SK-N-SH treated with all-trans-retinoic acid at 6 μM for 48 hours (cell line): Measurements from ENCODE around the gene EVI5.

Source experiments
- ATAC-seq: fragments of 200-7000 bp; cut with Tn5 transposase; 3 replicates; pipeline ENCODE4 v1.9.1; 2020; ENCODE audit warnings: mild to moderate bottlenecking, moderate library complexity
- ARNTL ChIP-seq: fragments of 450-650 bp; formaldehyde crosslinking; IDR thresholded peaks from 2 replicates; pipeline ENCODE4 v1.5.0; 2020; ENCODE audit warnings: low read depth, mild to moderate bottlenecking, moderate library complexity, borderline replicate concordance
- BACH2 ChIP-seq: fragments of 250-450 bp; sonication (Bioruptor Pico); IDR thresholded peaks from 2 replicates; pipeline ENCODE4 v1.9.0; 2021; ENCODE audit warnings: mild to moderate bottlenecking, borderline replicate concordance
- CREB5 ChIP-seq: fragments of 250-450 bp; sonication (Bioruptor Pico); IDR thresholded peaks from 2 replicates; pipeline ENCODE4 v1.5.1; 2020; ENCODE audit warnings: low read depth, mild to moderate bottlenecking, moderate library complexity
- CSDC2 ChIP-seq: fragments of 250-450 bp; sonication (Bioruptor Pico); IDR thresholded peaks from 2 replicates; pipeline ENCODE4 v1.5.0; 2020; ENCODE audit warnings: mild to moderate bottlenecking, moderate library complexity
- CSRNP3 ChIP-seq: fragments of 250-450 bp; sonication (Bioruptor Pico); IDR thresholded peaks from 2 replicates; pipeline ENCODE4 v1.5.1; 2021; ENCODE audit warnings: mild to moderate bottlenecking, moderate library complexity
- ESRRG ChIP-seq: fragments of 250-450 bp; sonication (Bioruptor Pico); IDR thresholded peaks from 2 replicates; pipeline ENCODE4 v1.6.1; 2021; ENCODE audit warnings: mild to moderate bottlenecking
- GLIS3 ChIP-seq: fragments of 250-450 bp; sonication (Bioruptor Pico); IDR thresholded peaks from 2 replicates; pipeline ENCODE4 v1.5.0; 2020; ENCODE audit warnings: mild to moderate bottlenecking, moderate library complexity
- ISL1 ChIP-seq: fragments of 250-450 bp; sonication (Bioruptor Pico); IDR thresholded peaks from 2 replicates; pipeline ENCODE4 v2.1.2; 2022; ENCODE audit warnings: mild to moderate bottlenecking, moderate library complexity
- OSR1 ChIP-seq: fragments of 250-450 bp; sonication (Bioruptor Pico); IDR thresholded peaks from 2 replicates; pipeline ENCODE4 v1.8.0; 2022; ENCODE audit warnings: moderate library complexity, mild to moderate bottlenecking, inconsistent platforms
- PATZ1 ChIP-seq: fragments of 250-450 bp; sonication (Bioruptor Pico); IDR thresholded peaks from 2 replicates; pipeline ENCODE4 v1.8.0; 2020; ENCODE audit warnings: mild to moderate bottlenecking, moderate library complexity, borderline replicate concordance
- PPARA ChIP-seq: fragments of 250-450 bp; sonication (Bioruptor Pico); IDR thresholded peaks from 2 replicates; pipeline ENCODE4 v1.5.0; 2020; ENCODE audit warnings: mild to moderate bottlenecking, borderline replicate concordance
- SNAI2 ChIP-seq: fragments of 250-450 bp; sonication (Bioruptor Pico); IDR thresholded peaks from 2 replicates; pipeline ENCODE4 v1.5.0; 2020; ENCODE audit warnings: mild to moderate bottlenecking, moderate library complexity
- TCF4 ChIP-seq: fragments of 250-450 bp; sonication (Bioruptor Pico); IDR thresholded peaks from 2 replicates; pipeline ENCODE4 v1.8.0; 2021; ENCODE audit warnings: mild to moderate bottlenecking, moderate library complexity, borderline replicate concordance
- TOX ChIP-seq: fragments of 250-450 bp; sonication (Bioruptor Pico); IDR thresholded peaks from 2 replicates; pipeline ENCODE4 v1.8.0; 2021; ENCODE audit warnings: mild to moderate bottlenecking, moderate library complexity, borderline replicate concordance
- TSHZ2 ChIP-seq: fragments of 250-450 bp; sonication (Bioruptor Pico); IDR thresholded peaks from 2 replicates; pipeline ENCODE4 v1.5.0; 2020; ENCODE audit warnings: mild to moderate bottlenecking, moderate library complexity
- ZFP3 ChIP-seq: fragments of 250-450 bp; sonication (Bioruptor Pico); IDR thresholded peaks from 2 replicates; pipeline ENCODE4 v1.5.0; 2020; ENCODE audit warnings: mild to moderate bottlenecking, moderate library complexity
- ZFP30 ChIP-seq: fragments of 450-650 bp; formaldehyde crosslinking; IDR thresholded peaks from 2 replicates; pipeline ENCODE4 v1.5.0; 2022; ENCODE audit warnings: mild to moderate bottlenecking, moderate library complexity
- ZNF565 ChIP-seq: fragments of 450-650 bp; formaldehyde crosslinking; conservative IDR thresholded peaks from 2 replicates; pipeline ENCODE4 v1.5.0; 2020; ENCODE audit warnings: low read depth, mild to moderate bottlenecking, moderate library complexity
- ZNF70 ChIP-seq: fragments of 450-650 bp; formaldehyde crosslinking; IDR thresholded peaks from 2 replicates; pipeline ENCODE4 v1.5.0; 2020; ENCODE audit warnings: mild to moderate bottlenecking, moderate library complexity
- ZNF8 ChIP-seq: fragments of 450-650 bp; formaldehyde crosslinking; IDR thresholded peaks from 2 replicates; pipeline ENCODE4 v1.5.0; 2020; ENCODE audit warnings: mild to moderate bottlenecking, moderate library complexity
- TF ChIP-seq, protein P1 (sequence below): fragments of 250-450 bp; sonication (Bioruptor Pico); IDR thresholded peaks from 2 replicates; pipeline ENCODE4 v1.8.0; 2021; ENCODE audit warnings: low read depth, mild to moderate bottlenecking, moderate library complexity, borderline replicate concordance

The EVI5 gene

GRCh38 chr1:92691925-92692324, 93.0 kb downstream of the EVI5 start:
- no peak for ATAC-seq
- TF ChIP-seq ZNF8 (CRISPR knock-in tag), result no peak
- TF ChIP-seq ZNF70 (CRISPR knock-in tag), result no peak
- TF ChIP-seq TOX, result no peak
- no peak for TF ChIP-seq GLIS3 (CRISPR knock-in tag)
- no peak for TF ChIP-seq TCF4 (CRISPR knock-in tag)
- TF ChIP-seq CREB5, result no peak
- no peak for TF ChIP-seq PATZ1 (CRISPR knock-in tag)
- TF ChIP-seq CSDC2 (CRISPR knock-in tag), result no peak
- no peak for TF ChIP-seq ISL1 (CRISPR knock-in tag)
- TF ChIP-seq BACH2 (CRISPR knock-in tag), result no peak
- TF ChIP-seq ZFP30, result no peak
- no peak for TF ChIP-seq TSHZ2 (CRISPR knock-in tag)
- TF ChIP-seq ARNTL (CRISPR knock-in tag), result no peak
- no peak for TF ChIP-seq ZNF565 (CRISPR knock-in tag)
- no peak for TF ChIP-seq PPARA (CRISPR knock-in tag)
- no peak for TF ChIP-seq ESRRG (CRISPR knock-in tag)
- no peak for TF ChIP-seq ZFP3 (CRISPR knock-in tag)
- TF ChIP-seq OSR1 (CRISPR knock-in tag), result no peak

DNA sequence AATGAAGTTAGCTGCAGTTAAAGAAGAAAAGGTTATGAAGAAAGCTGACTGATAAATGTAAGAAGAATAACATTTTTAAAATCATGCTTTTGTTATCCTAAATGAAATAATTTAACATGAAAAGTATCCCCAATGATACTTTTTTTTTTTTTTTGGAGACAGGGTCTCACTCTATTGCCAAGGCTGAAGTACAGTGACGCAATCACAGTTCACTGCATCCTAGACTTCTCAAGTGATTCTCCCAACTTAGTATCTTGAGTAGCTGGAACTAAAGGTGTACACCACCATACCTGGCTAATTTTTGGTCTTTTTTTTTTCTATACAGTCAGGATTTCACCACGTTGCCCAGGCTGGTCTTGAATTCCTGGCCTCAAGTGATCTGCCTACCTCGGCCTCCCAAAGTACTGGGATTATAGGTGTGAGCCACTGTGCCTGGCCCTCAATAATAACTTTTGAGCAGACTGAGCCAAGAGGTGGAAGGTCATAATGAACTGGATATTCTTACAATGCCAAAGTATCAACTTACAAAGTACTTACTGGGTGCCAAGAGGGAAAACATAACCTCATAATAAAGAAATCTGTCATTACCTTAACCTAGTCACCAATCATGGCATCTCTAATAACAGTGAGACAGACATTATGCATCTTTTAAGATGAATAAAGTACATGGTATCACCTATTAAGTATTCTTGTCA, 94.5 kb downstream of the EVI5 start:
- no peak for TF ChIP-seq SNAI2 (CRISPR knock-in tag)
- TF ChIP-seq ISL1 (CRISPR knock-in tag), result 0 out of 2 replicates have a peak, but pooled peaks have one; percentile 16
- ATAC-seq, result no peak

- ATAC-seq, result no peak
- TF ChIP-seq, protein P1, sequence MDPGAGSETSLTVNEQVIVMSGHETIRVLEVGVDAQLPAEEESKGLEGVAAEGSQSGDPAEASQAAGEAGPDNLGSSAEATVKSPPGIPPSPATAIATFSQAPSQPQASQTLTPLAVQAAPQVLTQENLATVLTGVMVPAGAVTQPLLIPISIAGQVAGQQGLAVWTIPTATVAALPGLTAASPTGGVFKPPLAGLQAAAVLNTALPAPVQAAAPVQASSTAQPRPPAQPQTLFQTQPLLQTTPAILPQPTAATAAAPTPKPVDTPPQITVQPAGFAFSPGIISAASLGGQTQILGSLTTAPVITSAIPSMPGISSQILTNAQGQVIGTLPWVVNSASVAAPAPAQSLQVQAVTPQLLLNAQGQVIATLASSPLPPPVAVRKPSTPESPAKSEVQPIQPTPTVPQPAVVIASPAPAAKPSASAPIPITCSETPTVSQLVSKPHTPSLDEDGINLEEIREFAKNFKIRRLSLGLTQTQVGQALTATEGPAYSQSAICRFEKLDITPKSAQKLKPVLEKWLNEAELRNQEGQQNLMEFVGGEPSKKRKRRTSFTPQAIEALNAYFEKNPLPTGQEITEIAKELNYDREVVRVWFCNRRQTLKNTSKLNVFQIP (CRISPR knock-in tag), result no peak
- TF ChIP-seq CSDC2 (CRISPR knock-in tag) (no peak), OSR1 (CRISPR knock-in tag) (no peak), ZNF70 (CRISPR knock-in tag) (no peak), CSRNP3 (CRISPR knock-in tag) (no peak), ZNF565 (CRISPR knock-in tag) (no peak), TSHZ2 (CRISPR knock-in tag) (no peak), PPARA (CRISPR knock-in tag) (no peak), ISL1 (CRISPR knock-in tag) (no peak), TCF4 (CRISPR knock-in tag) (no peak), ESRRG (CRISPR knock-in tag) (no peak), CREB5 (no peak), GLIS3 (CRISPR knock-in tag) (no peak)
- TF ChIP-seq, all 23 proteins: peak for 0
These were observed 104.9 kb downstream of the EVI5 start for GRCh38 chr1:92679980-92680379.
